DND-41 (cell line): ENCODE results near the gene PYCR2.

Source experiments
- ATAC-seq: fragments of 200-7000 bp; cut with Tn5 transposase; 3 replicates; pipeline ENCODE4 v1.9.1; 2021; ENCODE audit warnings: low read depth; ENCODE audit not compliant: insufficient read depth
- DNase-seq: peaks from one replicate; pipeline ENCODE4 v3.0.0-alpha.2; 2020
- H2AFZ ChIP-seq: 2 replicates; pipeline ENCODE4 v1.6.0; 2012; ENCODE audit warnings: low read depth, low read length
- H3K27ac ChIP-seq: 2 replicates; pipeline ENCODE4 v1.5.1; 2012; ENCODE audit warnings: low read length, inconsistent platforms
- H3K27me3 ChIP-seq: fragments of 200-600 bp; sonication (generic); 2 replicates; pipeline ENCODE4 v1.6.0; 2012; ENCODE audit warnings: low read length, mild to moderate bottlenecking, inconsistent platforms; ENCODE audit not compliant: insufficient read depth, poor library complexity
- H3K36me3 ChIP-seq: 2 replicates; pipeline ENCODE4 v1.5.1; 2012; ENCODE audit warnings: low read length, inconsistent platforms; ENCODE audit not compliant: insufficient read depth
- H3K4me1 ChIP-seq: 2 replicates; pipeline ENCODE4 v1.5.1; 2012; ENCODE audit warnings: mild to moderate bottlenecking, low read length; ENCODE audit not compliant: insufficient read depth
- H3K4me2 ChIP-seq: 2 replicates; pipeline ENCODE4 v1.6.0; 2012; ENCODE audit warnings: mild to moderate bottlenecking, moderate library complexity, low read length, inconsistent platforms; ENCODE audit not compliant: insufficient read depth
- H3K4me3 ChIP-seq, 2 experiments: fragments of 200-600 bp in 1 of 2; shearing (Covaris generic) in 1 of 2; 2 replicates each; pipeline ENCODE4 v1.5.1; 2012 to 2016; ENCODE audit warnings: inconsistent platforms in 2 of 2, low read length in 2 of 2, mild to moderate bottlenecking in 2 of 2, low read depth in 1 of 2, moderate library complexity in 1 of 2
- H3K79me2 ChIP-seq: 2 replicates; pipeline ENCODE4 v1.6.0; 2012; ENCODE audit warnings: low read length, inconsistent platforms; ENCODE audit not compliant: insufficient read depth
- H3K9ac ChIP-seq: 2 replicates; pipeline ENCODE4 v1.6.0; 2012; ENCODE audit warnings: low read depth, mild to moderate bottlenecking, inconsistent platforms, low read length, moderate library complexity
- H3K9me3 ChIP-seq: 2 replicates; pipeline ENCODE4 v1.5.1; 2012; ENCODE audit warnings: low read length, moderate library complexity, mild to moderate bottlenecking, inconsistent platforms; ENCODE audit not compliant: insufficient read depth, severe bottlenecking
- H4K20me1 ChIP-seq: 2 replicates; pipeline ENCODE4 v1.6.0; 2012; ENCODE audit warnings: low read length; ENCODE audit not compliant: insufficient read depth
- CTCF ChIP-seq: IDR thresholded peaks from 2 replicates; pipeline ENCODE4 v1.5.1; 2012; ENCODE audit warnings: borderline replicate concordance, low read length, moderate library complexity, mild to moderate bottlenecking; ENCODE audit not compliant: poor library complexity, severe bottlenecking; ENCODE audit errors: extremely low read depth
- EZH2 ChIP-seq: IDR thresholded peaks from 3 replicates; pipeline ENCODE4 v1.6.1; 2012; ENCODE audit warnings: borderline replicate concordance, low read depth, mild to moderate bottlenecking, moderate library complexity, low read length, inconsistent platforms; ENCODE audit not compliant: severe bottlenecking

The PYCR2 gene

GRCh38 chr1:225874431-225874830, 49.6 kb downstream of the PYCR2 start:
- no peaks in the 10 kb centered on the region for H3K9me3 ChIP-seq
- H3K4me2 ChIP-seq, result no peak overlapping the region
- H3K27ac ChIP-seq, result no peak overlapping the region
- H3K4me1 ChIP-seq, result peaks cover 8% of the 10 kb centered on the region
- no peak overlapping the region for H2AFZ ChIP-seq
- H3K27me3 ChIP-seq, result no peaks in the 10 kb centered on the region
- H3K4me3 ChIP-seq, result no peak overlapping the region
- no peak for ATAC-seq
- peaks cover 10% of the 10 kb centered on the region for H3K36me3 ChIP-seq
- no peak overlapping the region for H3K9ac ChIP-seq
- no peaks in the 10 kb centered on the region for H3K79me2 ChIP-seq
- no peak for DNase-seq
- TF ChIP-seq EZH2 (no peak), CTCF (no peak)
- H4K20me1 ChIP-seq, result no peaks in the 10 kb centered on the region

- no peak overlapping the region for H2AFZ ChIP-seq
- H3K9ac ChIP-seq, result no peak overlapping the region
- H3K4me3 ChIP-seq, result no peak overlapping the region
- H3K4me2 ChIP-seq, result no peak overlapping the region
- DNase-seq (no peak), ATAC-seq (no peak)
- no peaks in the 10 kb centered on the region for H3K79me2 ChIP-seq
- H3K4me1 ChIP-seq, result no peaks in the 10 kb centered on the region
- no peak overlapping the region for H3K27ac ChIP-seq
- H3K9me3 ChIP-seq, result no peaks in the 10 kb centered on the region
- TF ChIP-seq EZH2 (no peak), CTCF (no peak)
- no peaks in the 10 kb centered on the region for H3K27me3 ChIP-seq
- peaks cover 10% of the 10 kb centered on the region for H3K36me3 ChIP-seq
- no peaks in the 10 kb centered on the region for H4K20me1 ChIP-seq
These were observed 50.7 kb downstream of the PYCR2 start for GRCh38 chr1:225873281-225873850.

GRCh38 chr1:225872075-225872430, 52.0 kb downstream of the PYCR2 start:
- no peak overlapping the region for H3K9ac ChIP-seq
- H3K27ac ChIP-seq, result no peak overlapping the region
- H3K4me1 ChIP-seq, result no peaks in the 10 kb centered on the region; the same call in 1 of the 2 replicates
- H3K4me2 ChIP-seq, result no peak overlapping the region
- no peaks in the 10 kb centered on the region for H4K20me1 ChIP-seq
- TF ChIP-seq CTCF (no peak), EZH2 (no peak)
- H3K9me3 ChIP-seq, result no peaks in the 10 kb centered on the region
- no peak overlapping the region for H2AFZ ChIP-seq
- no peaks in the 10 kb centered on the region for H3K79me2 ChIP-seq
- no peaks in the 10 kb centered on the region for H3K27me3 ChIP-seq
- DNase-seq (no peak), ATAC-seq (no peak)
- H3K36me3 ChIP-seq, result peaks cover 10% of the 10 kb centered on the region
- H3K4me3 ChIP-seq, result no peak overlapping the region
